Measurements from ENCODE around the gene ASH1L. TPM values are rescaled to one million over a fixed set of nuclear protein-coding genes. Genes with fewer than 3 reads are reported as not detected.
"Not testable (repeated sequence)": the region's sequence is repeated elsewhere in the genome, so short reads cannot be mapped to it uniquely, and the experiment has no call there.

The ASH1L gene
- polyA plus RNA-seq, 1 donor = 30.1 TPM

GRCh38 chr1:155295942-155296267 lies 266.7 kb downstream of the ASH1L start:
- 100% methylated on average over 1 of the region's 7 CpGs for WGBS (ENCODE audit: insufficient coverage, low lambda C conversion rate)
- peaks cover 4% of the 10 kb centered on the region for H3K9me3 ChIP-seq (ENCODE audit: control insufficient read depth, low read depth, low read length)
- H3K4me1 ChIP-seq (ENCODE audit: control insufficient read depth, insufficient read depth, low read length) = peaks cover 16% of the 10 kb centered on the region
- H3K36me3 ChIP-seq (ENCODE audit: control insufficient read depth, insufficient read depth, low read length) = peaks cover 6% of the 10 kb centered on the region
- no peak for DNase-seq
- no peak overlapping the region for H3K27ac ChIP-seq (ENCODE audit: low read length)
- peaks cover 36% of the 10 kb centered on the region for H3K27me3 ChIP-seq (ENCODE audit: control insufficient read depth, insufficient read depth, low read length)
- no peak overlapping the region for H3K4me3 ChIP-seq (ENCODE audit: low read length)

GRCh38 chr1:155295183-155295941 lies 267.2 kb downstream of the ASH1L start:
- Histone ChIP-seq H3K4me3 (ENCODE audit: low read length) (no peak overlapping the region), H3K27me3 (ENCODE audit: control insufficient read depth, insufficient read depth, low read length) (peaks cover 36% of the 10 kb centered on the region), H3K4me1 (ENCODE audit: control insufficient read depth, insufficient read depth, low read length) (peaks cover 11% of the 10 kb centered on the region), H3K9me3 (ENCODE audit: control insufficient read depth, low read depth, low read length) (peaks cover 4% of the 10 kb centered on the region), H3K27ac (ENCODE audit: low read length) (no peak overlapping the region), H3K36me3 (ENCODE audit: control insufficient read depth, insufficient read depth, low read length) (peaks cover 7% of the 10 kb centered on the region)
- no peak for DNase-seq
- no CpG with 5 or more reads among the region's 47 CpGs for WGBS (ENCODE audit: insufficient coverage, low lambda C conversion rate)

- DNase-seq = no peak
- peaks cover 4% of the 10 kb centered on the region for H3K4me1 ChIP-seq (ENCODE audit: control insufficient read depth, insufficient read depth, low read length)
- peaks cover 12% of the 10 kb centered on the region for H3K36me3 ChIP-seq (ENCODE audit: control insufficient read depth, insufficient read depth, low read length)
- peaks cover 36% of the 10 kb centered on the region for H3K27me3 ChIP-seq (ENCODE audit: control insufficient read depth, insufficient read depth, low read length)
- no CpG with 5 or more reads among the region's 46 CpGs for WGBS (ENCODE audit: insufficient coverage, low lambda C conversion rate)
- H3K4me3 ChIP-seq (ENCODE audit: low read length) = no peak overlapping the region
- H3K27ac ChIP-seq (ENCODE audit: low read length) = no peak overlapping the region
- peaks cover 4% of the 10 kb centered on the region for H3K9me3 ChIP-seq (ENCODE audit: control insufficient read depth, low read depth, low read length)
Measured at GRCh38 chr1:155294520-155295182, 268.0 kb downstream of the ASH1L start.

- no CpG with 5 or more reads among the region's 17 CpGs for whole genome bisulfite sequencing (ENCODE audit: insufficient coverage, low lambda C conversion rate)
- Histone ChIP-seq H3K36me3 (ENCODE audit: control insufficient read depth, insufficient read depth, low read length) (peaks cover 21% of the 10 kb centered on the region), H3K4me1 (ENCODE audit: control insufficient read depth, insufficient read depth, low read length) (no peaks in the 10 kb centered on the region), H3K27ac (ENCODE audit: low read length) (no peak overlapping the region), H3K9me3 (ENCODE audit: control insufficient read depth, low read depth, low read length) (peaks cover 4% of the 10 kb centered on the region), H3K4me3 (ENCODE audit: low read length) (no peak overlapping the region), H3K27me3 (ENCODE audit: control insufficient read depth, insufficient read depth, low read length) (peaks cover 36% of the 10 kb centered on the region)
- DNase-seq = no peak
Measured at GRCh38 chr1:155293086-155293749, 269.4 kb downstream of the ASH1L start.

GRCh38 chr1:155291006-155291405 lies 271.6 kb downstream of the ASH1L start:
- not testable (repeated sequence) for H3K27ac ChIP-seq (ENCODE audit: low read length); H3K4me3 ChIP-seq (ENCODE audit: low read length); DNase-seq; H3K4me1 ChIP-seq (ENCODE audit: control insufficient read depth, insufficient read depth, low read length); H3K9me3 ChIP-seq (ENCODE audit: control insufficient read depth, low read depth, low read length)
- peaks cover 24% of the 10 kb centered on the region for H3K27me3 ChIP-seq (ENCODE audit: control insufficient read depth, insufficient read depth, low read length)
- peaks cover 26% of the 10 kb centered on the region for H3K36me3 ChIP-seq (ENCODE audit: control insufficient read depth, insufficient read depth, low read length)
- no CpG with 5 or more reads among the region's 10 CpGs for WGBS (ENCODE audit: insufficient coverage, low lambda C conversion rate)

GRCh38 chr1:155287987-155288543 lies 274.5 kb downstream of the ASH1L start:
- Histone ChIP-seq H3K4me1 (ENCODE audit: control insufficient read depth, insufficient read depth, low read length) (peaks cover 6% of the 10 kb centered on the region), H3K27me3 (ENCODE audit: control insufficient read depth, insufficient read depth, low read length) (peaks cover under 1% of the 10 kb centered on the region), H3K36me3 (ENCODE audit: control insufficient read depth, insufficient read depth, low read length) (peaks cover 38% of the 10 kb centered on the region), H3K9me3 (ENCODE audit: control insufficient read depth, low read depth, low read length) (no peaks in the 10 kb centered on the region), H3K4me3 (ENCODE audit: low read length) (no peak overlapping the region), H3K27ac (ENCODE audit: low read length) (no peak overlapping the region)
- no CpG with 5 or more reads among the region's 21 CpGs for WGBS (ENCODE audit: insufficient coverage, low lambda C conversion rate)
- no peak for DNase-seq

GRCh38 chr1:155286544-155286943 lies 276.1 kb downstream of the ASH1L start:
- peaks cover 6% of the 10 kb centered on the region for H3K4me1 ChIP-seq (ENCODE audit: control insufficient read depth, insufficient read depth, low read length)
- DNase-seq = no peak
- no CpG with 5 or more reads among the region's 2 CpGs for WGBS (ENCODE audit: insufficient coverage, low lambda C conversion rate)
- no peak overlapping the region for H3K4me3 ChIP-seq (ENCODE audit: low read length)
- H3K36me3 ChIP-seq (ENCODE audit: control insufficient read depth, insufficient read depth, low read length) = peaks cover 41% of the 10 kb centered on the region
- no peak overlapping the region for H3K27ac ChIP-seq (ENCODE audit: low read length)
- no peaks in the 10 kb centered on the region for H3K9me3 ChIP-seq (ENCODE audit: control insufficient read depth, low read depth, low read length)
- H3K27me3 ChIP-seq (ENCODE audit: control insufficient read depth, insufficient read depth, low read length) = no peaks in the 10 kb centered on the region

GRCh38 chr1:155285631-155286044 lies 277.0 kb downstream of the ASH1L start:
- DNase-seq = no peak
- H3K4me1 ChIP-seq (ENCODE audit: control insufficient read depth, insufficient read depth, low read length) = peaks cover 6% of the 10 kb centered on the region
- H3K4me3 ChIP-seq (ENCODE audit: low read length) = no peak overlapping the region
- peaks cover 41% of the 10 kb centered on the region for H3K36me3 ChIP-seq (ENCODE audit: control insufficient read depth, insufficient read depth, low read length)
- no CpG with 5 or more reads among the region's 18 CpGs for WGBS (ENCODE audit: insufficient coverage, low lambda C conversion rate)
- no peak overlapping the region for H3K27ac ChIP-seq (ENCODE audit: low read length)
- no peaks in the 10 kb centered on the region for H3K9me3 ChIP-seq (ENCODE audit: control insufficient read depth, low read depth, low read length)
- no peaks in the 10 kb centered on the region for H3K27me3 ChIP-seq (ENCODE audit: control insufficient read depth, insufficient read depth, low read length)

Measured in large intestine (tissue), 3 donors.